ENCODE data around the gene PSORS1C2. TPM values are rescaled to one million over a fixed set of nuclear protein-coding genes. Genes with fewer than 3 reads are reported as not detected.

Gene PSORS1C2
- total and polyA plus RNA-seq, 2 donors (not counting 1 experiment from before 2014, with no cell fraction given): not detected

GRCh38 chr6:31125162-31125561, 13.7 kb downstream of the PSORS1C2 start:
- peak in 1 of 2 donors; percentile 82 for DNase-seq (ENCODE audit: low read depth in 2 of 2)
- Histone ChIP-seq H3K4me1 (ENCODE audit: control insufficient read depth, extremely low read depth, insufficient read depth, low read length) (peaks cover 13% of the 10 kb centered on the region), H3K27ac (ENCODE audit: insufficient read depth, low read length) (no peak overlapping the region), H4K20me1 (ENCODE audit: control insufficient read depth, extremely low read depth, insufficient read depth, low read length) (no peaks in the 10 kb centered on the region), H3K36me3 (ENCODE audit: control insufficient read depth, insufficient read depth, low read length) (no peaks in the 10 kb centered on the region), H3K27me3 (ENCODE audit: control insufficient read depth, insufficient read depth, low read length) (peaks cover 9% of the 10 kb centered on the region), H3K79me2 (ENCODE audit: control insufficient read depth, insufficient read depth, low read length) (no peaks in the 10 kb centered on the region), H3K9me3 (ENCODE audit: control insufficient read depth, insufficient read depth, low read depth, low read length) (no peaks in the 10 kb centered on the region), H3K4me2 (ENCODE audit: extremely low read depth, insufficient read depth, low read length) (no peak overlapping the region), H3K4me3 (replicated peaks in 1 of 4; ENCODE audit: control extremely low read depth in 1 of 4, insufficient read depth in 1 of 4, low read depth in 3 of 4, low read length in 4 of 4) (no peak overlapping the region), H3K9ac (ENCODE audit: insufficient read depth, low read length) (no peak overlapping the region), H2AFZ (ENCODE audit: low read length) (no peak overlapping the region)
- no peak for TF ChIP-seq EZH2 (IDR thresholded peaks at IDR 0.05; ENCODE audit: low read length, missing control alignments)
- no peak for TF ChIP-seq CTCF (conservative IDR thresholded peaks at IDR 0.05 in 1 of 2, IDR thresholded peaks at IDR 0.05 in 1 of 2; ENCODE audit: low read depth in 1 of 2, low read length in 2 of 2)

- Histone ChIP-seq H3K27ac (ENCODE audit: insufficient read depth, low read length) (peak overlapping the region; percentile 51), H3K9me3 (ENCODE audit: control insufficient read depth, insufficient read depth, low read depth, low read length) (no peaks in the 10 kb centered on the region)
These were observed 15.8 kb downstream of the PSORS1C2 start for GRCh38 chr6:31122791-31123706.

More at GRCh38 chr6:31122791-31123706, 15.8 kb downstream of the PSORS1C2 start:
- Histone ChIP-seq H3K4me2 (ENCODE audit: extremely low read depth, insufficient read depth, low read length) (peak overlapping the region; percentile 44), H3K4me1 (ENCODE audit: control insufficient read depth, extremely low read depth, insufficient read depth, low read length) (peaks cover 13% of the 10 kb centered on the region), H4K20me1 (ENCODE audit: control insufficient read depth, extremely low read depth, insufficient read depth, low read length) (no peaks in the 10 kb centered on the region), H3K79me2 (ENCODE audit: control insufficient read depth, insufficient read depth, low read length) (no peaks in the 10 kb centered on the region), H3K36me3 (ENCODE audit: control insufficient read depth, insufficient read depth, low read length) (no peaks in the 10 kb centered on the region), H3K27me3 (ENCODE audit: control insufficient read depth, insufficient read depth, low read length) (peaks cover 3% of the 10 kb centered on the region), H3K4me3 (replicated peaks in 1 of 4; ENCODE audit: control extremely low read depth in 1 of 4, insufficient read depth in 1 of 4, low read depth in 3 of 4, low read length in 4 of 4) (peak overlapping the region in 1 of 4 experiments; percentile 14), H3K9ac (ENCODE audit: insufficient read depth, low read length) (peak overlapping the region; percentile 23), H2AFZ (ENCODE audit: low read length) (peak overlapping the region; percentile 46)
- TF ChIP-seq CTCF (conservative IDR thresholded peaks at IDR 0.05 in 1 of 2, IDR thresholded peaks at IDR 0.05 in 1 of 2; ENCODE audit: low read depth in 1 of 2, low read length in 2 of 2): no peak
- no peak for TF ChIP-seq EZH2 (IDR thresholded peaks at IDR 0.05; ENCODE audit: low read length, missing control alignments)
- DNase-seq (ENCODE audit: low read depth in 2 of 2): peak; percentile 52 to 89

All from fibroblast of lung (primary cell).